NCI-H748 (cell line): Measurements from ENCODE around the gene TPRG1L.

ENCODE experiments used
- DNase-seq: peaks from one replicate; lab custom pipeline; 2025; ENCODE audit not compliant: unreplicated experiment; lab: John Stamatoyannopoulos, UW

The TPRG1L gene

DNA sequence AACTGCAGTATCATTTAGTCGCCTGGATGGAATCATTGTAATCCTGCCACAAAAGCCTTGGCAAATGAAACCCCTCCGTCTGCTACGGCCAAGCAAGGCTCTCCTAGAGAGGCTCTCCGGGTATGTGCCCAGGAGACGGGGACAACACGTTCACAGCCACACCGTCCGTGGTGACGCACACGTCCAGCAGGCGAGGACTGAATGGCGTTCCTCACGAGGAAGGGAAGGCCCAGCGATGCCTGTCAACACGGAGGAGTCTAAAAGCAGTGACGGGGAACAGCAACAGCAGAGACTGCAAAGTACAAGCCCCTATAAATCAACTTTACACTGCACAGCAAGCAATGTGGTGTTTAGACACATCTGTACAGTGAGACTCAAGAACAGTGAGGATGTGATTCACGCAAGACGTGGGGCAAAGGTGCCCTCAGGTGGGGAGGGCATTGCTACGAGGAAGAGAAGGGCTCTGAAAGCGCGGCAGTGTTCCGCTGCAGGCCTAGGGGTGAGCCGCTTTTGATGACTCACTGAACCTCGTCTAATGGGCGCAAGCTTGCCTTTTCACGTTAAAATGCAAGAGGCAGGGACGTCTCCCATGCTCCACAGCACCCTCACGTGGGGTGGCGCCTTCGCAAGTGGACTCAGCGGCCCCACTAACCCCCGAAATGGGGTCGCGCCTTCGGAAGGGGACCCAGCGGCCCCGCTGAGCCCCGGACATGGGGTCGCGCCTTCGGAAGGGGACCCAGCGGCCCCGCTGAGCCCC lies 18.3 kb downstream of the TPRG1L start:
- DNase-seq: no peak

DNA sequence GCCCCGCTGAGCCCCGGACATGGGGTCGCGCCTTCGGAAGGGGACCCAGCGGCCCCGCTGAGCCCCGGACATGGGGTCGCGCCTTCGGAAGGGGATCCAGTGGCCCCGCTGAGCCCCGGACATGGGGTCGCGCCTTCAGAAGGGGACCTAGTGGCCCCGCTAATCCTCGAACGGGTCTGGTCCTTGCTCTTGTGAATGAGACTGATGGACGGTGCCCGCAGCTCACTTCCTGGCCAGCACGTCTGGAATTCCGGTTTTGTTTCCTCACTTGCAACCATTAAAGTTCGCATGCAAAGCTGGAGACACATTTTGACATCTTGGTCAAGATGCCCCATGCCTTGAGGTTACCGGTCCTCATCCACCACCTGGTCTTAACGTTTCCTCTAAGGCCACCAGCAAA lies 19.5 kb downstream of the TPRG1L start:
- no peak for DNase-seq

DNA sequence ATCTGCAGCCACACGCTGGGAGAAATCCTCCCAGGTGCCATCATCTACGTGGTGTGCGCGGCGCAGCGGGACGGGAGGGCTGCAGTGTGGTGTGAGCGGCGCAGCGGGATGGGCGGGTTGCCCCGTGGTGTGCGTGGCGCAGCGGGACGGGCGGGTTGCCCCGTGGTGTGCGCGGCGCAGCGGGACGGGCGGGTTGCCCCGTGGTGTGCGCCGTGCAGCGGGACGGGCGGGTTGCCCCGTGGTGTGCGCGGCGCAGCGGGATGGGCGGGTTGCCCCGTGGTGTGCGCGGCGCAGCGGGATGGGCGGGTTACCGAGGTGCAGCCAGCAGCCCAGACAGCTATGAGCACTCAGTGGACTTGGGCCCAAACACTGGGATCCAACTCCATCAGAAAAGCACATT lies 20.4 kb downstream of the TPRG1L start:
- DNase-seq: no peak

DNA sequence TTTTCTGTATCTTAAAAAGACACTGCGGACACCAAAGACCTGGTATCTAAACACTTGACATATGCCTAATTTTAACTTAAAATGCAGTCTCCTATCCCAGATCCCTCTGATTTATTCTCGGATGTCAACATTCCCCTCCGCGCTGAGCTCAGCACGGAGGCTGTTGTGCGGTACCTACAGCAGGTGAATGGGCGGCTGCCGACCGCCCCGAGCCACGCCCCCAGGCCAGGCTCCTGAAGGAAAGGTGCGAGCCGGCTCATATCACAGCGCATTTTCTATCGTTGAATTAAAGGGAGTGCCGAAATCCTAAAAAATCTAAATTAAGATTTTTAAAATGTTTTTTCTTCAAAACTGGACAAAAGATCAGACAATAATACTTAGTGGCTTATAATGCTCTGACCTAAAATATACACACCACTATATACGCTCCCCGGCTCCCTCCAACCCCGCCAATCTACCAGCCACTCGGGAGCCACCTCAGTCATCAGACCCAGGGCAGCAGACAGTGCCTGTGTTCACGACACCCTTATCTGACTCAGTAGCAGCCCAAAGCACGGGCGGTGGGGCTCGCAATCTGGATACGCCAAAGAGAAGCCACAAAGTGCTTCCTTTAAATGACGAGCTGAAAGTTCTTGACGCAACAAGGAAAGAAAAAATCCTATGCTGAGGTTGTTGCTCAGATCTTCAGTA lies 21.0 kb downstream of the TPRG1L start:
- DNase-seq: no peak

DNA sequence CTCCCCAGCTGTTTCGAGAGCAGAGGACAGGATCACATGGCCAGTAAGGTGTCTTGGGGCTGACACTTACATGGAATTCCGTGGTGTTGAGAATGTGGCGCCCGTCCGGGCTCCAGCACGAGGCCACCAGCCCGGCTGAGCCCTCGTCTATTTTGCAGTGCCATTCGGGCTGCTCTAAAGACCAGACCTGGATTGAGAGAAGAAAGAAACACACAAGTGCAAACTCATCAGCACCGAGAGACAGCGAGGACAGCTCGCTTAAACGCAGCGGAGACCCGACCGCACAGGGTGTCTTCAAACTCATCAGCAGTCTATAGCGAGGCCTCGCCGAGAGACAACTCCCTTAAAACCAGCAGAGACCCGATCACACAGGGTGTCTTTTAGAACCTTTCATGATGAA lies 21.8 kb downstream of the TPRG1L start:
- DNase-seq: no peak

DNA sequence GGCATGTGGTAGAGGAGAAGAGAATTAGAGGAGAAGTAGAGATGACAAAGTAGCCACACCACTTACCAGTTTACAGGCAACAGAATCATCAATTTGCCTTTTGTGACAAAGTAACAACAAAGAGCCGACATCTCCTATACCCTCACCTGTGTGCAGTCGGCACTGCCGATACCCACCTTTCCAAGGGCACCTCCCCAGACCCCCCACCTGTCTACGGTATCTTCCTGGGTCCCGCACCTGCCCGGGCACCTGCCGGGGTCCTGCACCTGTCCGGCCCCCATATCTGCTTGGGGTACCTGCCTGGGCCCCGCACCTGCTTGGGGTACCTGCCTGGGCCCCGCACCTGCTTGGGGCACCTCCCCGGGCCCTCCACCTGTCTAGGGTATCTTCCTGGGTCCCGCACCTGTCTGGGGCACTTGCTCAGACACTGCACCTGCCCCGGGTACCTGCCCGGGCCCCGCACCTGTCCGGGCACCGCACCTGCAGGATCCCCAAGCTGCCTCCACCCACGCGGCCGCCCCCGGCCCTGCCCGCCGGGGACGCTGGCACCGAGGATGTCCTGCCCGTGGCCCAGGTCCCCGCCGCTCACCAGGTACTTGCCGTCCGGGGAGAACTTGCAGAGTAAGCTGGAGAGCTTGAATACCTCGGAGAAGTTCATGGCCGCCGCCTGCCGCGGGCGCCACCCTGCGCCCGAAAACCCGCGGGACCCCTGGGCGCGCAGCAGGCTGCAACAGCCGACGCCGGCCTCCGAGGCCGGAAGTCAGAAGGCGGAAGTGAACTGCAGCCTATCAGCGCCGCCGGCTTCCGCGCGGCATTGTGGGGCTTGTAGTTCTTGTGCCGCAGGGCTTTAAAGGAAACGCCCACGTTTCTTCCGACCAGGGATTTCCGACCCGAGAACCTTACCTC lies 24.8 kb downstream of the TPRG1L start, which contains the start of gene WRAP73:
Gene WRAP73, minus strand, starts transcription at position 762 of the 906 bp plus-strand sequence. Its CDS starts 104 bp downstream, at position 658.
- DNase-seq: peak; percentile 94

DNA sequence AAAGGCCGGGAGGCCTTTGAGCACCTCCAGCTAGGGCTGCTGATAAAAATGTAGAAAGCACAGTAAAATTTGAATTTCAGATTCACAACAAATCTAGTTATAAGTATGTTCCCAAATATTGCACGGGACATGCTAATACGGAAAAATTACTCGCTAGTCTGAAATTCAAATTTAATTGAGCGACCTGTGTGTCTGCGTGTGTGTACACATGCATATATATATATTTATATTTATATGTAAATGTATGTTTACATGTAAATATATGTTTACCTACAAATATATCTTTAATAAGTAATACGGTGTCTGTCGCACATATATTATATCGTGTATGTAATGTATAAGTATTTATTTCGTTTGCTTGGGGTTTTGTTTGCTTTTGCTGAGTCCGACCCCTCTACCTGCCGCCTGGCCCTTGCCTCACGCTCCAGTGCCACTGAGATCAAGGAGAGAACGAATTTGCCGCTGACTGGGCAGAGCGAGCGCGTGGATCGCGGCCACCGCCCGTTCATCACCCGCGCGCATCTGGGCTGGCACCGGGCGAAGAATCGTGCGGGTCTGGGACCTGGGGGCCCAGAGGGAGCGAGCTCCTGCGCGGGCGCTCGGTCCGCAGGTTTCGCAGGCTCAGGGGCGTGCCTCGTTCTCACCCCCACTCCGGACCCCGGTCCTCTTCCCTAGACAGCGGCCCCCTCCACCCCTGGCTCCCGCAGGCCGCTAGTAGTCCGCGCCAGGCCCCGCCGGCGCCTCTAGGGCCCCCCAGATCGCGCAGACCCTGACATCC lies 25.6 kb downstream of the TPRG1L start:
- no peak for DNase-seq

DNA sequence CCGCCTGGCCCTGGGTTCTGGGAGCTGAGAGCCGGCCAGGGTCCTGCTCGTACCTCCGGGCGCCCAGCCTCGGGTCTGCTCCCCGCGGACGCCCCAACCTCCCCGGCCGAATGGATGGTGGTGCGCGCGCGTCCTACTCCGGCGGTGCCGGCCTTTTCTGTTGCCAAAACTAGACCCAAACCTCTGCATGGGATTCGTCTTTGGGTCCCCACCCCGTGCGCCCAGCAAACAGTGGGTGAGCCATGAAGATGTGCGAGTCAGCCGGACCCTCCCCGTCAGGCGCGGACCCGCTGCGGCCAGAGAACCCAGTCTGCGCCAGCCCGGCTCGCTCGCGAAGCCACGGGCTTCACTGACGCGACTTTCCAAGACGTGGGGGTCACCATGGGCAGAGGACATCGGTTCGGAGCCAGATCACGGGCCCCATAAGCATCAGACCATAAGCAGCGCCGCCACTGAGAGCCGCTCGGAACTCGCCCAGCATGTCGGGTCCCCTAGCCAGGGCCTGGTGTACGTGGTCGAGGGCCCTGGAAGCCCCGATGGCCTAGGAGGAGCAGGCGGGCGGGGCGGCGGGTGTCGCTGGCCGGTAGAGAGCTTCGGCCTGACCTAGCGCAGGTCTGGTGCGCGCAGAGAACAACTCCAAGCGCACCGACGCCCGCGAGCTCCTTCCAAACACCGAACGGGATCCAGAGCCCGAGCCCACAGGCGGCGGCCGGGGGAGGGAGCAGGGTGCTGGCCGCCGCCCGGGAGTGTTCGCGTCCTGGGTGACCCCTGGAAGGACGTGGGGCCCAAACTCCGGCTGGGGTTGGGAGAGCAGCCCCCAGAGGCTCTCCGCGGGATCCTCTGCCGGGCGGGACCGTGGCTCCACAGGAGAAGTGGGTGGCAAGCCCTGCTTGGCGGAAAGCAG lies 26.5 kb downstream of the TPRG1L start:
- peak; percentile 30 for DNase-seq

DNA sequence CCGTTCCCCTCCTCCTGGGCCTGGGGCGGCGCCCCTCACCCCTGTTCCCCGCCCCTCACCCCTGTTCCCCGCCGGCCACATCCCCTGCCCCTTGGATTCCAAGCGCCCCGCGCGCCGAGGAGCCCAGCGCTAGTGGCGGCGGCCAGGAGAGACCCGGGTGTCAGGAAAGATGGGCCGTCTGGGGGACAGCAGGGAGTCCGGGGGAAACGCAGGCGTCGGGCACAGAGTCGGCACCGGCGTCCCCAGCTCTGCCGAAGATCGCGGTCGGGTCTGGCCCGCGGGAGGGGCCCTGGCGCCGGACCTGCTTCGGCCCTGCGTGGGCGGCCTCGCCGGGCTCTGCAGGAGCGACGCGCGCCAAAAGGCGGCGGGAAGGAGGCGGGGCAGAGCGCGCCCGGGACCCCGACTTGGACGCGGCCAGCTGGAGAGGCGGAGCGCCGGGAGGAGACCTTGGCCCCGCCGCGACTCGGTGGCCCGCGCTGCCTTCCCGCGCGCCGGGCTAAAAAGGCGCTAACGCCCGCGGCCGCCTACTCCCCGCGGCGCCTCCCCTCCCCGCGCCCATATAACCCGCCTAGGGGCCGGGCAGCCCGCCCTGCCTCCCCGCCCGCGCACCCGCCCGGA lies 27.2 kb downstream of the TPRG1L start, which contains the start of gene TP73:
Gene TP73, plus strand, starts transcription at position 587 of the 618 bp plus-strand sequence. CDS start 29,850 bp downstream, outside the sequence.
- DNase-seq: peak; percentile 66

DNA sequence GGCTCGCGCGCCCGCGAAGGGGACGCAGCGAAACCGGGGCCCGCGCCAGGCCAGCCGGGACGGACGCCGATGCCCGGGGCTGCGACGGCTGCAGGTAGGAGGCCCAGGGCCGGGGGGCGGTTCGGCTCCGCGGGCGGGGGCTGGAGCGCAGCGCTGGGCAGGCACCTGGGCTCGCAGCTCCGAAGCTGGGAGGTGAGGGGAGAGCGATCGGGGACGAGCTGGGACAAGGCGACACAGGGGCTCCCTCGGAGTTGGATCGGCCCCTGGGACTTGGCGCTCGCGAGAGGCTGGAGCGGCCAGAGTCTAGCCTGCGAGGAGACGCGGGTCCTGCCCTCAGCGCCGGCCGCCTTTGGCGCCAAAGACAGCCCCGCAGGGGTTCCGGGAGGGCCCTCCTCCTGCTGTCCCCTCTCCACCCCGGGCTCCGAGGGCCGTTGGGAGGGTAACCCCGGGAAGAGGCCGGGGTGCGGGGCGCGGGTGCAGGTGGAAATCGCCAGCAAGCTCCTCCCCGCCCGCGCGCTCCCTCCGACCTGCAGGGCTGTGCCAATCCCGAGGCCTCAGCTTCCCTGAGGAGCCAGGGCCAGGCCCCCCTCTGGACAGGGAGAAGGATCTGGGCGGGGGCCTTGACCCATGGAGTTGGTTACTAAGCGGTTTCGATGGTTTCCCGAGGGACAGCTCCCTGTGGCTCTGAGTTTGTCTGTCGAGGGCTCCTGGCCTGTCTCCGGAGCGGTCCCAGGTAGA lies 27.9 kb downstream of the TPRG1L start:
- peak; percentile 60 for DNase-seq

DNA sequence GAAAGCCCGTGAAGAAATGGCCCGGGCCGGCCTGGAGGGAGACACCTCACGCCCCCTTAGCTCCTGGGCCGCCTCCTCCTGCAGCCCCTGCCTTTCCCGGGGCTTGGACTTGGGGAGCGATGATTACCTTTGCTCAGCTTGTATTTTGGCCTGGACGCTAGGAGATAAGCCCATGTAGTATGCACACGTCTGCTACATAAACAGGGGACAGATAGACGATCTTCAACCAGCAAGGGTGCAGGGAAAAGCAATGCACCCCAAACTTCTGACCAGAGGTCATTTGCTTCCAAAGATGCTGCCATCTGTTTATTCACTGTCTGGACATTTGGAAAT lies 28.4 kb downstream of the TPRG1L start:
- no peak for DNase-seq

DNA sequence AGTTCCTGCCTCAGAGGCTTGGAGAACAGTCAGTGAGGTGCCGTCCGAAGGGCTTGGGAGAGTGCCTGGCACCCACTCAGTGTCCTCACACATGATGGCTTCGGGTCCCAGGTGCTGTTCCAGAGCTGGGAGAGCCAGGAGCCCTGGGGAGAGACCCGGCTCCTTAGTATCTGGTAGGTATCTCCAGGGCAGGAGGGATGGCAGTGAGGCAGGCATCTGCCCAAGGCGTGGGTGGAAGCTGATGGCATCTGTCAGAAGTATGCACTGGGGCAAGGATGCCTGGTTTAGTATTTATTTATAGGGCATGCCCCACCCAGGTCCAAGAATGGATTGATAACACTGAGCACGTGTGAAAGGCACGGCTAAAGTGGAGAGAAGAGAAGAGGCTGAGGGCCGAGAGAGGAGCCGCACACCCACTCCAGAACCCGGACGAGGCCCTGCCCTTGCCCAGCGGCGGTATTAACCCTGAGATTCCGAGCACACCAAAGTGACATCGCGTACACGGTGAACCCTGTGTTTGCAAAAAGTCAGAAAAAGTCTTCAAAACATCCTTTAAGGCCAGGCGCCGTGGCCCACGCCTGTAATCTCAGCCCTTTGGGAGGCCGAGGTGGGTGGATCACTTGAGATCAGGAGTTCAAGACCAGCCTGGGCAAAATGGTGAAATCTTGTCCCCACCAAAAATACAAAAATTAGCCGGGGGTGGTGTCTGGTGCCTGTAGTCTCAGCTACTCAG lies 29.9 kb downstream of the TPRG1L start:
- no peak for DNase-seq

DNA sequence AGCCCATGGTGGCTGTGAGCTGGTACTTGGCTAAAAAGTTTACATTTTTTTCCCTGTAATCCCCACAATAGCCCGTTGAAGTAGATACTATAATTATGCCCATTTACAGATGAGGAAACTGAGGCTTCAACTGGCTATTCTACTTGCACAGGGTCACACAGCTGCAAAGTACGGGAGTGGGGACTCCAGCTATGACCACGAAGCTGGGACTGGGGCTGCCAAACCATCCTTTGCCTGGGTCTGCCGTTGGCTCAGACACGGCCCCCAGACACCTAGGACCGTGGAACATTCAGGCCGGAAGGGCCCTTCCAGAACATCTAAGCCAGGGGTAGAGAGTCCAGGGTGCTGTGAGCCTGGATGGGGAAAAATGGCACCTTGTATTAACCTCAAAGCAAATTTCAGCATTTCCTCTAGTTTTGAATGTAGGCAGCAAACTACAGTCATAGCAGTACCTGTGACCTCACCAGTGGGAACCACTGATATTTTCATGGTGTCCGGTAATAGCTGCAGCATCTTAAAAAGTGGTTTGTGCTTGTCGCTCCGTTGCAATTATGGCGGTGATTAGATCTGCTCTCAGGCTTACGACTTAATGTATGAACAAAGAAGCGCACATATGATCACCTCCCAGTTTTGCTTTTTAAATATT lies 31.8 kb downstream of the TPRG1L start:
- DNase-seq: peak; percentile 38

DNA sequence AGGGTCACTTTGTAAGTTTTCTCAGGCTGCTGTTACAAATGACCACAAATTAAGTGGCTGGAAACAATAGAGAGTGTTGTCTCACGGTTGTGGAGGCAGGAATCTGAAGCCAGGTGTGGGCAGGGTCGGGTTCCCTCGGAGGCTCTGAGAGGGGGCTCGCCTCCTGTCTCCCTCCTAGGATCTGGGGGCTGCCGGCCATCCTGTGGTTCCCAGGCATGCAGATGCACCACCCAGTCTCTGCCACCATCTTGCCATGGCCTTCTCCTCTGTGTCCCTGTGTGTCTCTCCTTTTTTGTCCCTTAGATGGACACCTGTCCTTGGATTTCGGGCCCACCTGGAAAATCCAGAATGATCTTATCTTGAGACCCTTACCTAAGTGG lies 32.3 kb downstream of the TPRG1L start:
- DNase-seq: no peak

DNA sequence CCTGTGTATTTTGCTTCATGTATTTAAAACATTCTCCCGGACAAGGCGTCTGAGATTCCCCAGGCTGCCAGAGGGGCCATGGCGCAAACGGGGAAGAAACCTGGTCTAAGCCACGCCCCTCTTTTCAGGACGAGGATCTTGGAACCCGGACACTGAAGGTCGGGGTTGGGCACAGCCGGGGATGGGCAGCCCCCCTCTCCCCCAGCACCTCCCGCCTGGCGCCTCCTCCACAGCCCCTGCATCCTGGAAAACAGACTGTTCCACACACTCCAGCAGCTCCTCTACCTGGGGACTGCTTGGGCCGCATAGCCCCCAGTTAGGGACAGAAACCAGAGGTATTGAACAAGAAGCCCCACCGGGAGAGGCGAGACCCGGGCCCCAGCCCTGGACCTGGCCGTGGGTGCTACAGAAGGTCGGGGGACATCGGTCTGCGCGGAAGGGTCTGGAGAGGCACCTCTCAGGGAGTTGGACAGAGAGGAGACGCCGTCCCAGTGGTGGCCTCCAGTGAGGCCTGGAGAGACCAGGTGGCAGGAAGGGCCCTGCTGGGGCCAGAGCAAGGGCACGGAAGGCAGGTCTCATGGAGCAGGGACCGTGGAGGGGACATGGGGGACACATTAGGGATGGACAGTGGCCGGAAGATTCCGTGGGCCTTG lies 32.9 kb downstream of the TPRG1L start:
- DNase-seq: peak; percentile 21

DNA sequence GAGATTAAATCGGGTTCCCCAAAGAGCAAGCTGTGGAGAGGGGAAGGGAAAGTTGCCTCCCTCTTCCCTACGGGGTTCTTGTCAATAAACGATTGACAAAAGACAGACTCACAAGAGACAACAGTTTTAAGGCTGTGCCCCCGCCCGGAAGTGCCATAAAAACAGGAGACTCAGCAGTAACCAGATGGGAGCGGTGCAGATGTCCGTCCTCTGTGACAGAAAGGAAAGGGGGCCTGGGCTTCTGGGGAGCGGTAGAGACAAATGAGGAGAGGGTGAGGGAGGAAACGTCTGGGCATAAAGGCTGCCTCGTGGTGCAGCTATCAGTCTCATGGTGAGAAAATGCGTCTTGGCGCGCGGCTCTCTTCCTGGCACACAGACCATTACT lies 33.4 kb downstream of the TPRG1L start:
- DNase-seq: peak; percentile 73

DNA sequence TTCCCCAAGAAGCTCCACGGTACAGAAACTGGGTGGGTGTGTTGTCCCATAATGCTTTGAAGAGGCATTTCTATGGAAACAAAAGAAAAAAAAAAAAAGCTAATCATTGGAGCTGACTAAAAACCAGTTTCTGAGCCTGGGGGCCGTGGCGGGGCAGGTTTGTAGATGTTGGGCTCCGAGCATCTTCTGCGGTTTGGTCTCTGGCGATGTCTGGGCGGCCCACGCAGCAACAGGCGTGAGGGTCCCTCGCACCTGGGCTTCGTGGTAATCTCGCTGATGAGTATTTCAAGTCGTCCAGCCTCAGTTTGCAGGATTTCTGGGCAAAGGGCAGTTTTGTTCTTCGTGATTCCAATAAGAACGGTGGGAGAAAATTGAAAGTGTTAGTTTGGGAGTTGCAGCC lies 34.3 kb downstream of the TPRG1L start:
- no peak for DNase-seq
